Stimulated activated CD4-positive, alpha-beta T cell treated with anti-CD3 and anti-CD28 coated beads, Interleukin-2, amount 100 ng/mL, for 4 hours (primary cell): ENCODE results near the gene HES4.

Source experiments
- DNase-seq: peaks from one replicate; pipeline ENCODE4 v3.0.0-alpha.2; 2020; ENCODE audit warnings: low read depth

The HES4 gene

DNA sequence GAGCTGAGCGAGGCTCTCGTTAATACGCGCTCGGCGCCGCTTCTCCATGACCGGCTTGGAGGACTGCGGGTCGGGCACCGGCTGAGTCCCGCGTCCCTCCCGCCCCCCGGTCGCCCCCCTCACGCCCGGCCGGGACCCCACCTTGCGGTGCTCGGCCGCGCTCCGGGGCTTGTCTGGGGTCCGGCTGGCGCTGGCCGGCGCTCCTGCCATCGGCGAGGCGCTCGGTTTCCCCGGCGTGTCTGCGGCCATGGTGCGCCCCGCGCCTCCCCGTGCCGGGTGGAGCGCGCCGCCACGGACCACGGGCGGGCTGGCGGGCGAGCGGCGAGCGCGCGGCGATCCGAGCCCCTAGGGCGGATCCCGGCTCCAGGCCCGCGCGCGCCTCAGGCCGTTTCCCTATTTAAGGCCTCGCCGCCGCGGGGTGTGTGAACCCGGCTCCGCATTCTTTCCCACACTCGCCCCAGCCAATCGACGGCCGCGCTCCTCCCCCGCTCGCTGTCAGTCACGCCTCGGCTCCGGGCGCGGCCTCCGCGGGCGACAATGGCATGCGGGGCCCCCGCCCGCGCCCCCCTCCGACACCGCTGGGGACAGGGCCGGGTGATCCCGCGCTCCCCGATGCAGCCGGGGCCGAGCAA, at the start of gene HES4:
Gene HES4 (minus strand): TSS at position 373 of the 632 bp plus-strand sequence. CDS start 124 bp downstream, at position 249.
- peak; percentile 70 for DNase-seq

DNA sequence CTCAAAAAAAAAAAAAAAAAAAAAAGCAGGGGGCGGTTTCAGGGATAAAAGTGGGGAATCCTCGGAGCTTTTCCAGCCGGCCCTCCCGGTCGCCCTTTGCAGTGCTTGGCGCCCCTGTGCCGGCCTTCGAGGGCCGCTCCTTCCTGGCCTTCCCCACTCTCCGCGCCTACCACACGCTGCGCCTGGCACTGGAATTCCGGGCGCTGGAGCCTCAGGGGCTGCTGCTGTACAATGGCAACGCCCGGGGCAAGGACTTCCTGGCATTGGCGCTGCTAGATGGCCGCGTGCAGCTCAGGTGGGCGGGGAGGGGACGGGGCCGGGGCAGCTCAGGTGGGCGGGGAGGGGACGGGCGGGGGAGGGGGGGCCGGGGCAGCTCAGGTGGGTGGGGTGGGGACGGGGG, 48.9 kb upstream of the HES4 start:
- no peak for DNase-seq

GRCh38 chr1:1047963-1048362, 48.1 kb upstream of the HES4 start:
- no peak for DNase-seq

DNA sequence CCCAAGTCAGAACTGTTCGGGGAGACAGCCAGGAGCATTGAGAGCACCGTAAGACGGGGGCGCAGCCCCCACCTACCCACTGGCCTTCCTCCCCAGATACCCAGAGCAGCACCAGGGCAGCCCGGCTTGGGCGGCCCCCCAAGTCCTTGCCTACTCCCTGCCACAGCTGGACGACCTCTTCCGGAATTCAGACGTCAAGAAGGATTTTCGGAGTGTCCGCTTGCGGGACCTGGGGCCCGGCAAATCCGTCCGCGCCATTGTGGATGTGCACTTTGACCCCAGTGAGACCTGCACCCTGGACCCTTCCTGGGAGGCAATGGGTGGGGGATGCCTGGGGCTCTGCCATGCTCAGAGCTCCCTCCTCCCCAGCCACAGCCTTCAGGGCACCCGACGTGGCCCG, 47.5 kb upstream of the HES4 start:
- no peak for DNase-seq

GRCh38 chr1:1046767-1047166, 46.9 kb upstream of the HES4 start:
- DNase-seq: no peak

DNA sequence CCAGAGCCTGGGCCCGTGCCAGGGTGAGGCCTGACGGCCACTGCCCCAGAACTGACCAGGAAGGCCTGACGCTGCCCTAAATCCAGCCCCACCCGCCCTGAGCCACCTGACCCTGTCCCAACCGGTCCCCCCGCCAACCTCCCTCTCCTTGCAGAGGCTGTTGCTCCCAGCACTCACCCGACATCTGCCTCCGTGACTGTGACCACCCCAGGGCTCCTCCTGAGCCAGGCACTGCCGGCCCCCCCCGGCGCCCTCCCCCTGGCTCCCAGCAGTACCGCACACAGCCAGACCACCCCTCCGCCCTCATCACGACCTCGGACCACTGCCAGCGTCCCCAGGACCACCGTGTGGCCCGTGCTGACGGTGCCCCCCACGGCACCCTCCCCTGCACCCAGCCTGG, 46.3 kb upstream of the HES4 start:
- DNase-seq: no peak

- DNase-seq: no peak
These were observed 45.2 kb upstream of the HES4 start for GRCh38 chr1:1045129-1045528.

DNA sequence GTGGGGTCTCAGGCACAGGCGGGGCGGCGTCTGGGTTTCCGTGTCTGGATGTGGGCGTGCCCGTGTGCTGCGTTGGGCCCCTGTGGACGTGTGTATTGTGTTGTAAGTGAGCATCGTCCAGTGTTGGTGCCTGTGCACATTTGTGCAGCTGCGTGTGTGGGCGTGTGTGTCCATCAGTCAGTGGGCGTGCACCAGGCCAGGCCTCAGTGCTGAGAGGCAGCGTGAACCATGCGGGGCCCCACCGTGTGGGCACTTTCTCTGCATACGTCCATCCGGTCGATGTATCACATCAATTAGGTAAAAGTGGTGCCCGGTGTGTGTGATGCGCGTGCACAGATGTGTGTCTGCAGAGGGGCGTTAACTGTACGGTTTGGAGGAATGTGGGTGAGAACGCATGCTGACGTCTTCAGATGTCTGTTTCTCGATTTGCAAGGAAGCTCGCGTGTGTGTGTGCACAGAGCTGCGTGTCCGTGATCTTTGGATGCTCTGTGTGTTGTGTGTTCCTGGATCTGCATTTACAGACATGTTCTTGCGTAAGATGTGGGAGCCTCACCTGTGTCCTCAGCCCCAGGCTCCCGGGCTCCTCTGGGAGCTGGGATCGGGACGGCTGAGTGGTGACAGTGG, 44.7 kb upstream of the HES4 start:
- no peak for DNase-seq

DNA sequence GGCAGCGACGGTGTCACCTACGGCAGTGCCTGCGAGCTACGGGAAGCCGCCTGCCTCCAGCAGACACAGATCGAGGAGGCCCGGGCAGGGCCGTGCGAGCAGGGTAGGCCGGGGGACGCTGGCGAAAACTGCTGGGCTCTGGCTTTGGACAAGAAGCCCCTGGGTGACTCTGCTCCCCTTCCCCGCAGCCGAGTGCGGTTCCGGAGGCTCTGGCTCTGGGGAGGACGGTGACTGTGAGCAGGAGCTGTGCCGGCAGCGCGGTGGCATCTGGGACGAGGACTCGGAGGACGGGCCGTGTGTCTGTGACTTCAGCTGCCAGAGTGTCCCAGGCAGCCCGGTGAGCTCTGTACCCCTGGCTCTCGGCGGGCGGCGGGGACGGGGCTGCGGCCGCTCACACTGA, 44.0 kb upstream of the HES4 start:
- DNase-seq: no peak

DNA sequence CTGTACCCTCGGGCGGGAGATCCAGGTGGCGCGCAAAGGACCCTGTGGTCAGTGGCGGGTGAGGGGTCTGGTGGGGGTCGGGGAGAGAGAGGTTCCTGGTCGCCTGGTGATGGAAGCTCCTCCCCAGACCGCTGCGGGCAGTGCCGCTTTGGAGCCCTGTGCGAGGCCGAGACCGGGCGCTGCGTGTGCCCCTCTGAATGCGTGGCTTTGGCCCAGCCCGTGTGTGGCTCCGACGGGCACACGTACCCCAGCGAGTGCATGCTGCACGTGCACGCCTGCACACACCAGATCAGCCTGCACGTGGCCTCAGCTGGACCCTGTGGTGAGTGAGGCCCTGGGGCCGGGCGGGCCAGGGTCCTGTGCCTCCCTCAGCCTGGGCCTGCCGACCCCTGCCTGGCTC, 43.5 kb upstream of the HES4 start:
- no peak for DNase-seq

GRCh38 chr1:1042835-1043234, 42.9 kb upstream of the HES4 start:
- no peak for DNase-seq

DNA sequence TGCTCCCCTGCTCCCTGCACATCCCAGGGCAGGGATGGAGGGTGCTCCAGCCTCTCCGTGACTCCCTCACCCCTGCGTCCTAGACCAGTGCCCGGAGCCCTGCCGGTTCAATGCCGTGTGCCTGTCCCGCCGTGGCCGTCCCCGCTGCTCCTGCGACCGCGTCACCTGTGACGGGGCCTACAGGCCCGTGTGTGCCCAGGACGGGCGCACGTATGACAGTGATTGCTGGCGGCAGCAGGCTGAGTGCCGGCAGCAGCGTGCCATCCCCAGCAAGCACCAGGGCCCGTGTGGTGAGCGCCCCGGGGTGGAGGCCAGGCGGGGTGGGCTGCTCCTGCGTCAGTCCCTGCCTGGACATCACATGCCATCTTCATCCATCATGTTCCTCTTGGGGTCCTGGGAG, 42.0 kb upstream of the HES4 start:
- no peak for DNase-seq

DNA sequence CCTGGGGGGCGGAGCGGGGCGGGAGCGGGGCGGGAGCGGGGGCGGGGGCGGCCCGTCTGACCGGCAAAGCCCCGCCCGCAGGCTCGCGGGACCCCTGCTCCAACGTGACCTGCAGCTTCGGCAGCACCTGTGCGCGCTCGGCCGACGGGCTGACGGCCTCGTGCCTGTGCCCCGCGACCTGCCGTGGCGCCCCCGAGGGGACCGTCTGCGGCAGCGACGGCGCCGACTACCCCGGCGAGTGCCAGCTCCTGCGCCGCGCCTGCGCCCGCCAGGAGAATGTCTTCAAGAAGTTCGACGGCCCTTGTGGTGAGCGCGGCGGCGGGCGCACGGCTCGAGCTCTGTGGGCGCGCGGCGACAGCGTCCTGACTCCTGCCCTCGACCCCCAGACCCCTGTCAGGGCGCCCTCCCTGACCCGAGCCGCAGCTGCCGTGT, 41.2 kb upstream of the HES4 start:
- DNase-seq: no peak

- peak; percentile 66 for DNase-seq
These were observed 40.4 kb upstream of the HES4 start for GRCh38 chr1:1040004-1040991.

- DNase-seq: no peak
These were observed 39.4 kb upstream of the HES4 start for GRCh38 chr1:1039145-1039910.

DNA sequence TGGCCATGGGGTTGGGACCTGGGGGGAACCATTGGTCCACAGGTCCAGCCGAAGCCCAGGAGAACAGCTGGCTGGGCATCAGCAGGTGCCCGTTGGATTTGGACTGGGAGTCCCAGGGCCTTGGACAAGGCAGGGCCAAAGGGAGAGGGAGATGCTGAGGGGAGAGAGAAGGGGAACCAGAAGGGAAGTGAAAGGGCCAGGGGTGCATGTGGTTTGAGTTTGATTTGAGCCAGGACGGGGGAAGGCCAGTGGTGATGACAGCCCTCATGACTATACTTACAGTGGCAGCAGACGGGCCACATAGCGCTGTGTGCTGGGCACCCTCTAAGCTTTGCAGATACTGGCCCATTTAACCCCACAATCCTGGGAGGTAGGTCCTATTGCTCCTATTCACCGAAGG, 38.8 kb upstream of the HES4 start:
- DNase-seq: no peak

DNA sequence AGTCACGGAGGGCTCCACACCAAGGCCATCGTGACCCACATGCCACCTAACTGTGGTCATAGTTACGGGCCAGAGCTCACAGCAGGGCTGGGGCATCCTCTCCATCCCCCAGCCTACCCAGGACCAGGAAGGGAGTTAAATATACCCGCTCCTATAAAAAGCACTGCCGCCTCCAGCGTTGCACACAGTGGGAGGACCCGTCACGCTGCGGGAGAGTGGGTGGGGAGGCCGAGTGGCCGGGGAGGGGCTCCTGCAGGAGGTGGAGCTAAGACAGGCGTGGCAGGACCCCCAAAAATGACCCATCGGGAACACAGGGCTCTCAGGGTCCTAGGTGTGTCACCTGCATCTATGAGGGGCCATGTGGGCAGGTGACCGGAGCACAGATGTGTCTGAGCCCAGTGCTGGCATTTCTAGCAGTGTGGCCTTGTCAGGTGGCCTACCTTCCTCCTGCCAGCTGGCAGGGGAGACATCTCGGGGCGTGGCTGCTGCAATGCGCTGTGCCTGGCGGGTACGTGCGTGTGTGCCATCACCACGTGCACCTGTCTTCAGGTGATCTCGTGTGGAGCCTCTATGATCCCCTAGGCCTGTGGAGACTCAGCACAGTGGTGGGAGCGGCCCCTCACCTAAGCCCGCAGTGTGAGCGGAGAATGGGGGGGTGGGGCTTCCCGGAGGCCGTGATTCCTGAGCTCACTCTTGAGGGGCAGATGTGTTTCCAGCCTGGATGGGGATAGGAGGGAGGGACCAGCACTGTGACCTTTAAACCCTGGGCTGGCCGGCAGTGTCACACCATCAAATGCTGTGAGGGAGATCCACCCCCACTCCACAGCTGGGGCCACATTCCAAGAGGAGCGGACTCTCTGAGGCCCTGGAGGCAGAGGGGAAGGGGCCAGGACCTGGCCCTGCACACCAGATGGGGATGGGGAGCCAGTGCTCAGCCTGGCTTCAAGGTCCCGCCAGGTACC, 37.8 kb upstream of the HES4 start:
- DNase-seq: no peak

GRCh38 chr1:1035291-1035943, 35.5 kb upstream of the HES4 start:
- DNase-seq: no peak

- no peak for DNase-seq
These were observed 34.5 kb upstream of the HES4 start for GRCh38 chr1:1034439-1034781.

GRCh38 chr1:1033731-1034438, 34.0 kb upstream of the HES4 start:
- no peak for DNase-seq
